Measurements from ENCODE around the gene EARS2. TPM values are rescaled to one million over a fixed set of nuclear protein-coding genes. Genes with fewer than 3 reads are reported as not detected.
A peak's percentile ranks its signal among the peaks of the same experiment; 100 is the strongest.

EARS2 gene
- total and polyA plus RNA-seq, 10 of the 15 experiments (the other 5 are each of a cell fraction or from before 2014, with no cell fraction given), result 12.9 to 65.9 (median 33.5) TPM

GRCh38 chr16:23561586-23561985 is 4.4 kb upstream of the EARS2 start:
- ChIA-PET POLR2A (no interaction called here), SMC1A (ENCODE audit: uncharacterized antibody, unreplicated experiment) (no interaction called here), RAD21 (ENCODE audit: unreplicated experiment) (no interaction called here), CTCF (no interaction called here)
- 83% methylated on average over 5 of the region's 5 CpGs for WGBS (ENCODE audit: insufficient coverage, insufficient replicate concordance, low lambda C conversion rate, missing lambda C conversion rate)
- in situ Hi-C loops (cut with MboI), result no loop called here
- intact Hi-C loops (cut with micrococcal nuclease; ENCODE audit: unreplicated experiment), result no loop called here
- H3K9me3 ChIP-seq (replicated peaks; ENCODE audit: control insufficient read depth, insufficient read depth, low read length), result no peaks in the 10 kb centered on the region
- ATAC-seq, result no peak
- H3K27ac ChIP-seq (ENCODE audit: control insufficient read depth, insufficient read depth), result no peak overlapping the region
- no peaks in the 10 kb centered on the region for H3K27me3 ChIP-seq (replicated peaks in 1 of 2; ENCODE audit: control insufficient read depth in 2 of 2, insufficient read depth in 2 of 2, low read length in 1 of 2)
- BruUV-seq (replicated peaks), result no TSS peak
- H4K20me1 ChIP-seq (ENCODE audit: control insufficient read depth, insufficient read depth), result no peaks in the 10 kb centered on the region
- no peak overlapping the region for H2AFZ ChIP-seq (ENCODE audit: control insufficient read depth, low read depth, low read length)
- FAIRE-seq, result no peak
- H3K4me2 ChIP-seq (ENCODE audit: control insufficient read depth, insufficient read depth), result no peak overlapping the region
- no peak overlapping the region for H3K4me3 ChIP-seq
- H3K36me3 ChIP-seq (ENCODE audit: control insufficient read depth in 2 of 2, insufficient read depth in 2 of 2, low read length in 1 of 2), result peaks cover 4 to 30% of the 10 kb centered on the region in 2 experiments
- TF ChIP-seq CTCF (IDR thresholded peaks at IDR 0.05 in 2 of 3, conservative IDR thresholded peaks at IDR 0.05 in 1 of 3; ENCODE audit: control insufficient read depth in 2 of 3, extremely low read depth in 1 of 3, insufficient read depth in 1 of 3, low read depth in 3 of 3, low read length in 3 of 3) (peak in 1 of 3 experiments; percentile 11; a peak in 1 of 6 replicates), GABPA (IDR thresholded peaks at IDR 0.05; ENCODE audit: low read depth) (no peak), SUZ12 (IDR thresholded peaks at IDR 0.05; ENCODE audit: unreplicated experiment) (no peak), CHD2 (IDR thresholded peaks at IDR 0.05; ENCODE audit: borderline replicate concordance, low read depth, low read length) (no peak), KDM1A (IDR thresholded peaks at IDR 0.05; ENCODE audit: borderline replicate concordance) (no peak), ZNF384 (IDR thresholded peaks at IDR 0.05; ENCODE audit: borderline replicate concordance, low read depth, low read length) (peak; percentile 46; the same call in 1 of the 2 replicates), ZNF207 (IDR thresholded peaks at IDR 0.05; ENCODE audit: borderline replicate concordance) (no peak)
- no peaks in the 10 kb centered on the region for H3K4me1 ChIP-seq (ENCODE audit: control insufficient read depth, insufficient read depth, low read length)
- DNase-seq (ENCODE audit: low read depth, low spot score), result no peak
- H3K9ac ChIP-seq (ENCODE audit: control insufficient read depth, insufficient read depth, low read length), result no peak overlapping the region
- peaks cover 31% of the 10 kb centered on the region for H3K79me2 ChIP-seq (ENCODE audit: control insufficient read depth, insufficient read depth, low read length)

Measured in GM12878 (cell line).